BE2C (cell line): ENCODE results near the gene CLDN4.

Experiments used
- DNase-seq: peaks from one replicate; pipeline ENCODE4 v3.0.0-alpha.2; 2020
- H3K27me3 ChIP-seq: fragments of 250-450 bp; sonication (Bioruptor Pico); 2 replicates; pipeline ENCODE4 v1.5.1; 2020; ENCODE audit warnings: mild to moderate bottlenecking
- H3K36me3 ChIP-seq: fragments of 250-450 bp; sonication (Bioruptor Pico); 2 replicates; pipeline ENCODE4 v1.5.1; 2020; ENCODE audit warnings: mild to moderate bottlenecking
- H3K4me1 ChIP-seq: fragments of 250-450 bp; sonication (Bioruptor Pico); 2 replicates; pipeline ENCODE4 v1.5.1; 2020
- H3K4me3 ChIP-seq: 2 replicates; pipeline ENCODE4 v1.5.1; 2011; ENCODE audit warnings: low read depth, low read length
- H3K9me3 ChIP-seq: fragments of 250-450 bp; sonication (Bioruptor Pico); 2 replicates; pipeline ENCODE4 v1.5.1; 2020
- TF ChIP-seq, protein P1 (sequence below): IDR thresholded peaks from 2 replicates; pipeline ENCODE4 v1.5.1; 2012; ENCODE audit warnings: mild to moderate bottlenecking, low read depth, low read length

Gene CLDN4

DNA sequence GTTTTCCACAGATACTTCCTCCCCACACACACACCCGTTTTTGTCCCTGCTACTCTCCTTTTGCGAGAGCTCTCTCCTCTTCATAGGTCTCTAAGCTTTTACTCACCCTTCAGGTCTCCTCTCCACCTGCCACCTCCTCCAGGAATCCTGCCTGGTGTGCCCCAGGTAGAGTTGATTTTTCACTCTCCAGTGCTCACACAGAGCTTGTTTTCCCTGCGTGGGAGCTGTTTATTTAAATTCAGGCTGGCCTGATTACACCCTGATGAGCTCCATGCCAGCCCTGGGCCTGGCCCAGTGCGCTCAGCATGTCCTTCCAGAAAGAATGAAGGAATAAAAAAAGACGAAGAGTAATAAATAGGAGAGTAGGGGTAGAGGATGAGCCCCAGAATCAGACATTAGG is 7.5 kb upstream of the CLDN4 start:
- peaks cover 10% of the 10 kb centered on the region for H3K4me1 ChIP-seq
- no peak overlapping the region for H3K4me3 ChIP-seq
- no peaks in the 10 kb centered on the region for H3K36me3 ChIP-seq
- DNase-seq = no peak
- H3K9me3 ChIP-seq = no peaks in the 10 kb centered on the region
- TF ChIP-seq, protein P1, sequence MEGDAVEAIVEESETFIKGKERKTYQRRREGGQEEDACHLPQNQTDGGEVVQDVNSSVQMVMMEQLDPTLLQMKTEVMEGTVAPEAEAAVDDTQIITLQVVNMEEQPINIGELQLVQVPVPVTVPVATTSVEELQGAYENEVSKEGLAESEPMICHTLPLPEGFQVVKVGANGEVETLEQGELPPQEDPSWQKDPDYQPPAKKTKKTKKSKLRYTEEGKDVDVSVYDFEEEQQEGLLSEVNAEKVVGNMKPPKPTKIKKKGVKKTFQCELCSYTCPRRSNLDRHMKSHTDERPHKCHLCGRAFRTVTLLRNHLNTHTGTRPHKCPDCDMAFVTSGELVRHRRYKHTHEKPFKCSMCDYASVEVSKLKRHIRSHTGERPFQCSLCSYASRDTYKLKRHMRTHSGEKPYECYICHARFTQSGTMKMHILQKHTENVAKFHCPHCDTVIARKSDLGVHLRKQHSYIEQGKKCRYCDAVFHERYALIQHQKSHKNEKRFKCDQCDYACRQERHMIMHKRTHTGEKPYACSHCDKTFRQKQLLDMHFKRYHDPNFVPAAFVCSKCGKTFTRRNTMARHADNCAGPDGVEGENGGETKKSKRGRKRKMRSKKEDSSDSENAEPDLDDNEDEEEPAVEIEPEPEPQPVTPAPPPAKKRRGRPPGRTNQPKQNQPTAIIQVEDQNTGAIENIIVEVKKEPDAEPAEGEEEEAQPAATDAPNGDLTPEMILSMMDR = no peak
- no peaks in the 10 kb centered on the region for H3K27me3 ChIP-seq

DNA sequence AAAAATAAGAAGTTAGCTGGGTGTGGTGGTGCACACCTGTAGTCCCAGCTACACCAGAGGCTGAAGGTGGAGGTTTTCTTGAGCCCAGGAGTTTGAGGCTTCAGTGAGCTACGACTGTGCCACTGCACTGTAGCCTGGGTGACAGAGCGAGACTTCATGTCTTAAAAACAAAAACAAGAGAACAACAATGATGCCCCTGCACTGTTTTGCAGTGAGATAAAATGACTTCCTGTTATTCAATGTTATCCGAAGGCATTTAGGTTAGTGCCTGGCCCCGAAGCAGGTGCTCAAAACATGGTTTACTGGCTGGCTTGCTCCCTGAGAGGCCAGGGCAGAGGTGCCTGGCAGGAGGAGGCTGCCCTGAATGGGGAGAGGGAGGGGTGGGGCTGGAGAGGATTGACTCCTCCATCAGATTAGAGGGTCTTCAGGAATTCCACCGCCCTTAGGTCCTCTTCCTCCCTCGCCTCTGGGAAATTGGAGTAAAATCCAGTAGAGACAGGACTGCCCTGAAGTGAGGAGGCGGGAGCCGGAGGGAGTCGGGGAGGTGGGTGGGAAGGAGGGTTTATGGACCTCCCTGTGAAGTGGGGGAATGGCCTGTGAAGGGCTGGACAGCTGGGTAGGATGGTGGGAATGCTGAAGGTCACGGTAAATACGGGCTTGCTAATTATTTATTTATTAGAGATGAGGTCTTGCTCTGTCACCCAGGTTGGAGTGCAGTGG is 6.8 kb upstream of the CLDN4 start:
- Histone ChIP-seq H3K4me1 (peaks cover 14% of the 10 kb centered on the region), H3K27me3 (no peaks in the 10 kb centered on the region), H3K36me3 (no peaks in the 10 kb centered on the region), H3K4me3 (no peak overlapping the region), H3K9me3 (no peaks in the 10 kb centered on the region)
- TF ChIP-seq, protein P1 = no peak
- DNase-seq = no peak

DNA sequence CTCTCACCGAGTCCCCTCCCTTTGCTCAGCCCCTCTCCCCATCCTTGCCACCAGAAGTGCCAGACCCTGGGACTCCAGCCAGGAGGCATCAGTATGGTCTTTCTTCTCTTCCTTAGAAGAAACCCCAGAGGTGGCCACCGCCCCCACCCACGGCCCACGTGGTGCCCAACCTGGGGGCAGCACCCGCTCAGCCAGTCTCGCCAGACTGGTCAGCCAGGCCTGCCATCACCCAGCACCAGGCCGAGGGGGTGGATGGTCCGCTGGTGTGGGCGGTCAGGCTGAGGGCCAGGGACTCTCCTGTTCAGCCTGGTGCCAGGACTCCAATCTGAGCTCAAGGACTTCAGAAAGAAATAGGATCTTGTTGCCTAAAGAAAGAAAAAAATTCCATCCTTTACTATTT is 5.8 kb upstream of the CLDN4 start:
- no peaks in the 10 kb centered on the region for H3K9me3 ChIP-seq
- H3K27me3 ChIP-seq = no peaks in the 10 kb centered on the region
- H3K4me1 ChIP-seq = peaks cover 18% of the 10 kb centered on the region
- TF ChIP-seq, protein P1 = no peak
- no peak overlapping the region for H3K4me3 ChIP-seq
- no peaks in the 10 kb centered on the region for H3K36me3 ChIP-seq
- DNase-seq = no peak

DNA sequence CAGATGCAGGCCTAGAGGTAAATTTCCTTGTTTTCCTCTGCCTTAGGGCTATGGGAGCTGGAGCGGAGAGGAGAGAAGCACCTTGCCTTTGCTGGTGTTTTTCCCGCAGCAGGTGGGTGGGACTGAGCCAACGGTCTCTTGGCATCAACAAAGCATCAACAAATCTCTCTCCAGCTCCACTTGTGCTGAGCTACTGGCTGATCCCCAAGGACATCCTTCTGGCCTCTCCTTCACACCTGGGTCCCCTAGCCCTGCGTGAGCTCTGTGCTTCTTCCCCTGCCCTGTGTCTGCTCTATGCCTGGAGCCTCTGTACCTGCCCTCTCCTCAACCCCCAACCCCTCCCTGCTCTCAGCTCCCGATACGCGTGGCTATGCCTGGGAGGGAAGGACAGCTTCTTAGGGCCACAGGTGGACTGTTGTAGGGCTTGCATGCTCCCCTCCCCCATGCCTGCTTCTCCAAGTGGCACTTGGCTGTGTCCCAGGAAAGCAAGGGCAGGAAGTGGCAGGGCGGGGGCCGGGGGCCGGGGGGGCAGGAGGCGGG is 3.2 kb upstream of the CLDN4 start:
- DNase-seq = peak; percentile 67
- H3K36me3 ChIP-seq = no peaks in the 10 kb centered on the region
- TF ChIP-seq, protein P1 = no peak
- H3K4me1 ChIP-seq = peaks cover 30% of the 10 kb centered on the region
- H3K4me3 ChIP-seq = peak overlapping the region; percentile 6; the same call in 1 of the 2 replicates
- no peaks in the 10 kb centered on the region for H3K9me3 ChIP-seq
- H3K27me3 ChIP-seq = no peaks in the 10 kb centered on the region

DNA sequence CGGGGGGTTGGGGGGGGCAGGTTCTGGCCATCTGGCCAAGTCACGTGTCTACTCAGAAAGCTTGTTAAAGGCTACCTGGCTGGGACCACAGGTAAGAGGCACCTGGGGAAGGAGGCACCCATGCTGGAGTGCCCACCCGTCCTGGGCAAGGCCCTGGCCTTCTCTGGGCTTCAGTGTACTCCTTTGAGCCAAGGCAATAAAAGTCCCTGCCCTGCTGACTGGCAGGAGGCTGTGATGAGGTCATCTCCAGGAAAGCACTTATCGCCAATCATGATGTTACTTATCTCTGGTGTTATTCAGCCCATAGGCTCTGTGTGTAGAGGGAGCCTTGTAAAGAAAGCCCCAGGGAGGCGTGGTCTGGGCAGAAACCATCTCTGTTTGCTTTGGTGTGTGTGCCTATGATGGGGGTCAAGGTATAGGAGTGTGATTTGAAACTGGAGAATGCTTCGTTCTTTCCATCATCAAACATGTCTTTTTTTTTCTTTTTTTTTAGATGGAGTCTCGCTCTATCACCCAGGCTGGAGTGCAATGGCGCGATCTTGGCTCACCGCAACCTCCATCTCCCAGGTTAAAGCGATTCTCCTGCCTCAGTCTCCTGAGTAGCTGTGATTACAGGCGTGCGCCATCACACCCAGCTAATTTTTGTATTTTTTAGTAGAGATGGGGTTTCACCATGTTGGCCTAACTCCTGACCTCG is 2.5 kb upstream of the CLDN4 start:
- no peaks in the 10 kb centered on the region for H3K9me3 ChIP-seq
- DNase-seq = peak; percentile 76
- no peaks in the 10 kb centered on the region for H3K36me3 ChIP-seq
- no peaks in the 10 kb centered on the region for H3K27me3 ChIP-seq
- TF ChIP-seq, protein P1 = no peak
- no peak overlapping the region for H3K4me3 ChIP-seq
- peaks cover 27% of the 10 kb centered on the region for H3K4me1 ChIP-seq

DNA sequence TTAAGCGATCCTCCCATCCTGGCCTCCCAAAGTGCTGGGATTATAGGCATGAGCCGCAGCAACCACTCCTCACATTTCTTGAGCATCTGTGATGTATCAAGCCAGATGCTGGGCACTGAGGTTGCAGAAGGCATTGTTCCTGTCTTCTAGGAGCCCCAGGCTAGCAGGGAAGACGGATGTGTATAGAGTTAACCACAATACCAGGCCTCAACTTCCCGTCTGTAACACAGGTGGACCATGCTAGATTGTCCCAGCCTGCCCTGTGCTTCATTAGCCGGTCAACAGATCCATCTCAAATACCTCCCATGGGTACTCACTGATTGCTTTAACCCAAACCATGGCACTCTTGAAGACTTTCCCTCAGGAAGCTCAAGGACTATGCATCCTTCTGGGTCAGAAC is 1.8 kb upstream of the CLDN4 start:
- Histone ChIP-seq H3K27me3 (no peaks in the 10 kb centered on the region), H3K4me3 (no peak overlapping the region), H3K4me1 (peaks cover 30% of the 10 kb centered on the region)

More for the DNA sequence above, 1.8 kb upstream of the CLDN4 start:
- TF ChIP-seq, protein P1 = no peak
- Histone ChIP-seq H3K9me3 (no peaks in the 10 kb centered on the region), H3K36me3 (no peaks in the 10 kb centered on the region)
- no peak for DNase-seq
